DMS79 treated with DMSO at 0.1 percent for 48 hours (cell line): ENCODE data around the gene KCNF1.

Experiments used
- DNase-seq: peaks from one replicate; lab custom pipeline; 2025; lab: John Stamatoyannopoulos, UW

KCNF1 gene

DNA sequence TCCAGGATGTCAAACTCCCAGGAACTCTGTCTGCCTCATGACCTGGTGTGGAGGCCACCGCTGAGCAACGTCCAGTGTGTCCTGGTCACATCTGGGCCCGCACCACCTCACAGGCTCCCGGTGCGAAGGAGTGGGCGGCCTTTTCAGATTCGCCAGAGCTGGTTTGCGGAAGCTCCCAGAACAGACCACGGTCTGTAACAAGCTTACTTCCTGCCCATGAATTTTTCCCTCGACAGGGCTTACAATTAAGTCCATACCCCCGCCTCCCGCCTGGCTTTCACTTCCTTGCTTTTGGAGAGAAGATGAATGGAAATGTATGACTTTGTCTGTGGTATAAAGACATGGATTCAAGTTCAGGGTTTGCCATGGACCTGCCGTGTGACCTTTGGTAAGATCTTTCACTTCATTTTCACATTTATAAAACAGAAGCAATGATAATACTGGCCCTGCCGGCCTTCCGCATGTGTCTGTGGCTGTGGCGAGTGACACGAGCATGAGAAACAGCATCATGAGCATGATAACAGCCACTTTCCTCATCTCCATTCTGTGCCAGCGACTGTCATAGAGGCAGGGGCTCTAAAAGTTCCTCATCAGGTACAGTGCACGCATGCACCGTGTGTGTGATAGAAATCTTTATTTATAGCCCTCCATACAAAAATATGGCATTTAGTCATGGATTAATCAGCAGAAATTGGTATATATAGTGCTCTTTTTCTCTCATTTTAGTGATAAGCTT lies 31.0 kb upstream of the KCNF1 start:
- no peak for DNase-seq

DNA sequence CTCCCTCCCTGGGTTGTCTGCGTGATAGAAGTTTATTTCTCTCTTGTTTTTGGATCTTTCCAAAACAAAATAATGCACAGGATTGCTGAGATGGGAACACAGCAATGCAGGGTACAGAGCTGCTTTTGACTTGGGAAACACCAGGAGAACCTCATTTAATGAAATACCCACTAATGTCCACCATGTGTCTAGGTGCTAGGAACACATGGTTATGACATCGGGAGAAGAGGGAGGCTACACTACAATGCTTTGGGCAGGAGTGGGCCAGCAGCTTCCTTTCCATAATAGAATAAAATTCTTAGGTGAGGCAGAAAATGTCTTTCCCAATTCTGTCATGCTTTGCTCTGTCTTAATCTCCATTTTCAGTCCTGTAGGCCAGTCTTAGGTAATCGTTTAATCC lies 29.2 kb upstream of the KCNF1 start:
- DNase-seq, result no peak

DNA sequence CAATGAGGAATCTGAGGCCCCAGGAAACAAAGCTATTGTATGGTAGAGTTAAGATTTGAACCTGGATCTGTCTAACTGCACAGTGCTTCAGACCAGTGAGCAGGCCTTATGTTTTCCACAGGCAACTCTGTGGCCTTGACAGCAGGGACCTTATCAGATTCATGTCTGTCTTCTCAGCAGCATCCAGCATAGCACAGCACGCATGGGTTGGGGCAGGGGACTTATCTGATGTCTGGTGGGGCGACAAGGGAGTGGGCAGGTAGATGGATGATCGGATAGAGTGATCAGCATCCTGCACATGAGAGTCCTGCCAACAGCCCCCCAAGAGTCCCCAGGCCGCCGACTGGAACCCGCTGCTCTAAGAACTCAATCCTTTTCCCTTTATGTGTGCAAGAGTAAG lies 28.7 kb upstream of the KCNF1 start:
- DNase-seq, result no peak

DNA sequence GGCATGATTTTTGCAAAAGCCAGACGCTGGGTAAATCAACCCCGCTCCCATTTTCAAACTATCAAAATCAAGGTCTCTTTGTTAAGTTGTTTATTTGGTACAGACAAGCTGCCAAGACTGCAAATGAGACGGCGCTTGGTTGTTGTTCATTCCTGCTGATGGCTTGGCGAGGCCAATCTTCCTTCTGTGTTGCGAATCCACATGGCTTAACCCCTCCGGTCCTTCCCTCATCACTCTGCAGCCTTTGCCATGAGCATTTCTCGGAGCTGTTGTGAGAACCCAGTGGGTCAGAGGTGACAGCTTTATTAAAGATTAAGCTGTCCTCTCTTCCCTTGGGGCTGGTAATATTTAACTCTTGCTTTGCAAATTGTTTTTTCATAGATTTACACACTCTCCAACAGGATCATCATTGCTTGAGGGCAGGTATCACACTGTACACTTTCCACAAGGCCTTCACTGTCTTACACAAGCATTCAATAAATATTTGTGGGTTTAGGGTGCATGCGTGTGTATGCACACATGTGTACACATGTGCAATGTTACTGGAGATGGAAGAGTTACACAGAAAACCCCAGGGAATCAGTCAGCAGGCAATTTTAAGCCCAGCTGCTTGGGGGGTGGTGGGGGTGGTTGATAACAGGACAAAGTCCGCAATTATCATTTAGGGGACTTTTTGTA lies 27.8 kb upstream of the KCNF1 start:
- DNase-seq, result no peak

DNA sequence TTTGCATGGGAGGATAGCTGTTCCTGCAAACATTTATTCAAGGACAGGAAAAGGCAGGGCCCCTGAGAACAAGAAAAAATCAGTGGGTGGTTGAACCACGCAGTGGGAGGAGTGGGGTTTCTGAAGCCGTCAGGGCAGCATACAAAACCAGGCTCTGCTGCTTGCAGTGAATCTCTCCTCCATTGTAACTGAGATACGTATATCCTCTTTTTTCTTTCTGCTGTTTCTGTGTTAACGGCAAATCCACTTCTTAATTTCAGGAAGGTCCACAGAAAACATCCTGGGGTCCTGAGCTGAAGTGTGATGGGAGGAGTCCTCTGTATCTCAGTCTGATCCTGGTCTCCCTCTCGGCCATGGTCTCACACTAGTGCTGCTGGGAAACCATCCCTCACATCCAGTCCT lies 27.2 kb upstream of the KCNF1 start:
- no peak for DNase-seq

DNA sequence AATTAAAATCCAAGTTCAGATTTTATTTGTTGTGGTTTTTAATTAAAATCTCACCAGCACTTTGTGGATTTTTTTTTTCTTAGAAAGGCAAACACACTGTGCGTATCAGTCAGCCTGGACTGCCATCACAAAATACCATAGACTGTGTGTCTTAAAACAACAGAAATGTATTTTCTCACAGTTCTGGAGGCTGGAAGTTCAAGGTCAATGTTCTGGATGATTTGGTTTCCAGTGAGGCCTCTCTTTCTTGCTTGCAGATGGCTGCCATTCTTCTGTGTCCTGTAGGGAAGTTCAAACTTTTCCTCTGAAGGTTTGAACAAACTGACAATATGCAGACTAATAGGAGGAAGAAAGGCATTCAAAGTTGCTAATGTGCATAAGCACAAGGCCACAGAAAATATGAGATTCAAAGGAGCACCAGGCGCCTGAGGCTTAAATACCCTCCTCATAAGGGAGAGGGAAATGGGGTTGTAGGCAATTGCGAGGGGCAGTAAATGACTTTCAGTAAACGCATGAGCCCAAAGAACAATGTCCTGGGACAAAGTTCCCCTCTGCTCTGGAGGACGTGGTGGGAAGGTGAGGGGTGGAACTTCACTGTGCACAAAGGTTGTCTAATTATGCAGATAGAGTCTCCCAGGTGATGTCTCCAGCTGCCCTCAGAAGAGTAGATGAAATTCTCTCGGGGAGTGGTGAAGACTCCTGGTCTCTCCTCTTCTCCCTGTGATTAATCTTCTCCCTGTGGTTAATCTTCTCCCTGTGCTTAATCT lies 26.5 kb upstream of the KCNF1 start:
- DNase-seq, result no peak

DNA sequence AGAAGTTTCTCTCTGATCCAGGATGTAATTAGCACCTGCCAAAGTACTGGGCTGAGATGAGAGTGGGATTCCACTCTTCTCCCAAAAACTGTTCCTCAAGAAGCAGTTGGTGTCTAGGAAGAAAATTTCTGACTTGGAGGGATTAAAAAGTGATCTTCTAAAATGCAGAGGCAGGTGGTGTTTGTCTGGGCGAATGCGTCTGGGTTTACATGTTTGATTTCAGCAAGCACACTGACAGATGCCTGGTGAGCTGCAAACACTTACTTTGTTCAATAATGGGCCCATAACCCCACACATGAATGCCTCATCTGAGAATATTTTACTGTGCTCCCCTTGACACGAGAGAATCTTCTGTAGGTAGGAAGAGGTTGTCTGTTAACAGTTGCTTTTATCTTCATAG lies 24.3 kb upstream of the KCNF1 start:
- no peak for DNase-seq

DNA sequence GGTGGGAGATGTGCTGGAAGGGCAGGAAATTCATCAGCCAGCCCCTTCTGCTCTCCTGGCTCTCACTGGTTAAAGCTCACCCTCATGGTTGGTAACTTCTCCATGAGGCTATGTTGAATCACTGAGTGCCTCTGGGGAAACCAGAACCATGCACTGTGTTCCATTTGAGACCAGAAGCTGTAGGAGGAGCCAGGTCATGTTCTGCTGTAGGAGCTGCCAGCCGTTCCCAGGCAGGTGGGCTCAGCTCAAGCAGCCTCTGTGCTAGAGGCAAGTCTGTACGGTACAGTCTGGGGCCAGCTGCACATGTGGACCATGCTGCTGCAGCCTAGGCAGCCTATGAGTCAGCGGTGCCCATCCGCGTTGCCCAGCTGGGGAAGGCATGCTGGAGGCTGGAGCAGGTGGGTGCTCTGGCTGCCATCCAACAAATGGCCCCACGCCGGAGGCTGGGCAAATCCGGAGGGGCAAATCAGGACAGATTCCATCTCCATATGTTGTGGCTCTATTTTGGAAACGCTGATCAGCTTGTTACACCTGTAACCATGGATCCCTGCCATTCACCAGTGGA lies 22.0 kb upstream of the KCNF1 start:
- DNase-seq, result peak; percentile 85

DNA sequence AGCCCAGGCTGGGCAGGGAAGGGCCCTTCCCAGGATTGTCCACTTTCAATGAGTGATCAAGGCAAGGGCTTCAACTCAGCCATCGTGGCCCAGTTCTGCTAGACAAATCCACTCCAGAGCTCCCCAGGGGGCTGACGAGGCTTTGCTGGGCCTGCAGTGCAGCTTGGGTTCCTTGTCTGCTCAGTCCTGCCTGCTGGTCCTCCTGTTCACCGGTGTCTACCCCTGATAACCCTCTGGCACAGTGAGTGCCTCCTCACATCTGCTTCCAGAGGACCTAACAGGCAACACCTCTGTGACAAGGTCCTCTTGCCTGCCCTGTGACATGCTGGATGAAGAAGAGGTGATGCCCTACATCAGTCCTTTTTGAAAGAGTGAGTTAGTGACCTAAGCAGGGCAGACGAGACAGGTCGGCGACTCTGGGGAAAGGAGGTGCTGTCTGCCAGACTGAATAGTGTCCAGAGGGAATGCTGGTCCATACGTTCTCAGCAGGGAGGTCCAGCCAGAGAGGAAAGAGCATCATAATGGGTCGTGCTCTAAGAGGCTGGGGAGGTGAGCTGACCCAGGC lies 20.9 kb upstream of the KCNF1 start:
- no peak for DNase-seq

DNA sequence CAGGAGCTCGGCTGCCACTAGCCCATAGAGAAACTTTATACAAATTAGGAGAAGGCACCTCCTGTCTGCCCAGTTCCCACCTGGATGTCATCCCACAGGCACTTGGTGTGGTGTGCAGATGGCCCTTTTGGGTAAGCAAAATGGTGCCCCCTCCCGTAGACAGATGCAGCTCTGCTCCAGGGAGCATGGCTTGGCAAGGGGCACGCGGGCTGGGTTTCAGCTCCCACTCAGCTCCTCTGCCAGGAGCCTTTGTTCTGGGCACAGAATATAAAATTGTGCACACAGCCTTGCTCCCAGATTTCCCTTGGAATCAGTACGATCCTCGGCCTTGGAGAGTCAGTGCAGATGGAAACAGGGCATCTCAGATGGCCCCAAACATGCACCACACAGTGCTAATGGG lies 20.3 kb upstream of the KCNF1 start:
- DNase-seq, result no peak

DNA sequence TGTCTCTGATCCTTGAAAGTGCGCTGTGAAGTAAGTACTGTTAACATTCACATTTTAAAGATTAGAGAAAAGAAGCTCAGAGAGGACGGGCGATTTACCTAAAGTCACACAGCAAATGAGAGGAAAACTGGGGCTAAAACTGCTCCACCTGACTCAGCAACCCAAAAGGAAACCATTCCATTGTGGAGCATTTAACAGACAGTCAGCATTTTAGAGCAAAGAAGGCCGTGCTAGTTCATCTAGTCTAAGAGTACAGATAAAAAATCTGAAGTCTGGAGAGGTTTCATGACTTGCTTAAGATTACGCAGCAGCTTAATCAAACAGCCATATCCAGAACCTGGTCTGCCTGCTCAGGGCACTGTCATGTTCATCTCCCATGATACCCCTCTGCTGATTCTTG lies 19.9 kb upstream of the KCNF1 start:
- no peak for DNase-seq

DNA sequence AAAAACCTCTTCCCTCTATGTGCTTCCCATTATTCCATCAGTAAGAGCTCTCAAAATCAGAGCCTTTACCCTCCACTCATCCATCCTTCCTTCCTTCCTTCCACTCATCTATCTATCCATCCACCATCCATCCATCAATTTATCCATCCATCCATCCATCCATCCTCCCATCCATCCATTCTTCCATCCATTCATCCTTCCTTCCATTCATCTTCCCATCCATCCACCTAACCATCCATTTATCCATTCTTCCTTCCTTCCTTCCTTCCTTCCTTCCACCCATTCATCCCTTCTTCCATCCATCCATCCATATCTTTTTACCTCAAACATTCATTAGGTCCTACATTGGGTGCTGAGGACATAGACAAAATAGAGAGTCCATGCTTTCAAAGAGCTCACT lies 19.4 kb upstream of the KCNF1 start:
- DNase-seq, result no peak

DNA sequence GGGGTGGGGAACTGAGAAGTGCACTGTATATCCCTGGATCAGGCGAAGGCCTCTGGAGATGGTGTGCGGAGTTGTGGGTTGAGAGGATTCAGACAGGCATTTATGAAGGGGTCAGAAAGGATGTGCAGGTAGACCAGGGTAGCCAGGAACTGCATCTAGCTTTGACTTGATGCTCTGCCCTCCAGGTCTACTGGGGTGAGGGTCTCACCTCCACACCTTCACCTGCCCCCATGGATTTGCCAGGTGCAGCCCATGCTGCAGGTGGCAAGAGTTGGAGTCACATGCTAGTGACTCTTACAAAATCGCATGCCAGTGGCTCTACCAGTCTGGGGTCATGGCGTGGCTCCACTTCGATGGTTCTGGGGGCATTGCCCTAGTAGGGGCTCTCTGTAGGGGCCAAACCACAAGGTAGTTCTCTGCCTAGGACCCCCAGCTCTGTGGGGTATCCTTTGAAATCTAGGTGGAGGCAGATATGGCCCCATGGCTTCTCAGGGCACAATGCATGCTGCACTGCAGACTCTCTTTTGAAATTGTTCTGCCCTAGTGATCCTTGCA lies 18.9 kb upstream of the KCNF1 start:
- DNase-seq, result no peak

DNA sequence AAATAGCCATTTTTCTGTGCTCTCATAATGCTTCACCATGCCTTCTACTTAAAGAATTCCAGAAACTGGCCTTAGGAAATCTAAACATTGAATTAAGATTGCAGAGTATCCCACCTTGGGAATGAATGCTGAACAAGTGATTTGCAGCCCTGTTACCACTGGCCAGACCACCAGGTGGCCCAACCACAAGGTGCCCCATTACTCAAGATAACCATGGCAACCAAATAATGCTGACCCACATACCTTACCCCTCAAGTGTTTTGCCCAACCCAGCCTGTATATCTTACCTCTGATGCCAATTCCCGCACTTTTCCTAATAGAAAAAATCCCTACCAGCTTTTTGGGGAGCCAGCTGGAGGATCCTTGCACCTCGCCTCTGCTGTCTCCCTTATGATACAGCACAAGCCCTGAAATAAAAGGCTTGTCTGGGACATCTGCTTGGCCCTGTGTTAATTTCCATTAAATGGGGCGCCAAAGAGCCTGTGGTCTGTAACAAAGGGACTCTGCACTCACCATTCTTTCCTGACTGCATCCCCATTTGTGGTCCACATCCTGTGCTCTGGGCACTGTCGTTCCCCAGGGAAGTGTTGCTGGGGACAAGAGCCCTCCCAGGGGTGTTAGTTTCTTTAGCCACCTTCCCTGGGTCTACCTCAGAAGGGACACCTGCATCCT lies 17.3 kb upstream of the KCNF1 start:
- DNase-seq, result no peak

DNA sequence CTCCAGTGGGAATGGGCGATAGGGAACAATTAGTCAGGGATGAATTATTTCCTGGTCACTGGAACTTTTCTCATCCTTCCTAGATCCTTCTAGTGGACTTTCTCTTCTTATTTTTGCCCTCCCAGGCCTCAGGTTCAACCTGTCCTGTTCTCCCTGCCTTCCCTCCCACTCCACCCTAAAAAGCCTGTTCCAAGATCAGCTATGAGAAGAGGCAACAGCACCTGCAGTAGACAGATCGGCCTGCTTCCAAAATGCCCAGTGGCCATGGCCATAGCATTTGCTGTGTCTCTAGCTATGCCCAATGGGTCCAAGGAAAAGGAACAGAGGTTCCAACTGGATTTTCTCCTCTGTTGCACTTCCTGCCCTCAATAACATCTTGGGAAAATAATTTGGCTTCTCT lies 16.5 kb upstream of the KCNF1 start:
- no peak for DNase-seq

DNA sequence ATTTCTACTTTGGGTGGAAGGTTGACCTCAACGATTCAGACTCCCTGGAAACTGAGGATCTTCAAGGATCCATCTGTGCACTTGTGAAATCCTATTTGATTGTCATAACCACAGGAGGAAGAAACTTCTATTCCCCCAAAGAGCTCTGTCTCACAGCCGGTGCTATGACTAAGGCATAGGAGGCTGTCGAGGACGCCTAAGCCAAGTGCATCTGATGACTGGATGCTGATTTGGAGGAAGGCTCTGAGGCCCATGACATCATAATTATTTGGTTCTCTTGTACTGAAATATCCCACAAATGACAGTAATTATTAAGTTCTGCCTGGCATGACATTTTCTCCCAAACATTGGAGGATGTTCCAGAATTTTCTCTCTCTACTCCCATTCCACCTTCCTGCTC lies 13.8 kb upstream of the KCNF1 start:
- DNase-seq, result no peak

DNA sequence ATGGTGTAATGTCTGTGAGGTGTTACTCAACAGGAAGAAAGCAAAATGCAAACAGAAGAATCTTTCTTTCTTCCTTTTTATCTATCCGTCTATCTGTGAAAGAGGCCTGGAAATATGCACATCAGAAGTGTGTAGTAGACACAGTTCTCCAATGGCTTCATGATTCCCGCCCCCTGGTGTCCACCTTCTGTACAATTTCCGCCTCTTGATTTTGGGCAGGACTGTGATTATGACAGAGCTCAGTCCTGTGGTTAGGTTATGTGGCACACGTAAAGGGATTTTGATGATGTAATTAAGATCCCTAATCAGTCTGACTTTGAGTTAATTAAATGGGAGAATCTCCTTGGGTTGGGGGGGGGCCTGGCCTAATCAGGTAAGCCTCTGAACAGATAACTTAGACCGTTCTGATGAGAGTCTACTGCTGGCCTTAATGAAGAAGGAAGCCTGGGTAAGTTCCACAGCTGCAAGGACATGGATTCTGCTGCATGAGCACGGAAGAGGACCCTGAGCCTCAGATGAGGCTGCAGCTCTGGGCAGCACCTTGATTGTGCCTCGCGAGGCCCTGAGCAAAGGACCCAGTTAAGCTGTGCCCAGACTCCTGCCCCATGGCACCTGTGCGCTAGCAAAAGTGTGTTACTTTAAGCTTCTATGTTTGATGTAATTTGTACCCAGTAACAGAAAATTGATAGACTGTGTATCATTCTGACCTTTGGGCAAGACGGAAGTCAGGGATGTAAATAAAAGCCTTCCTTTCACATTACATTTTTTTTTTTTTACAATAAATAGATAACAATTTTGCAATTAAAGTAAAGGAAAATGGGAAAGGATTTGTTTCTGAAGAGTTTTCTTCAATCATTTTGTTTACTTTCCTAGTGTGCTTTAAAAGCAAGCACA lies 11.3 kb upstream of the KCNF1 start:
- DNase-seq, result no peak

DNA sequence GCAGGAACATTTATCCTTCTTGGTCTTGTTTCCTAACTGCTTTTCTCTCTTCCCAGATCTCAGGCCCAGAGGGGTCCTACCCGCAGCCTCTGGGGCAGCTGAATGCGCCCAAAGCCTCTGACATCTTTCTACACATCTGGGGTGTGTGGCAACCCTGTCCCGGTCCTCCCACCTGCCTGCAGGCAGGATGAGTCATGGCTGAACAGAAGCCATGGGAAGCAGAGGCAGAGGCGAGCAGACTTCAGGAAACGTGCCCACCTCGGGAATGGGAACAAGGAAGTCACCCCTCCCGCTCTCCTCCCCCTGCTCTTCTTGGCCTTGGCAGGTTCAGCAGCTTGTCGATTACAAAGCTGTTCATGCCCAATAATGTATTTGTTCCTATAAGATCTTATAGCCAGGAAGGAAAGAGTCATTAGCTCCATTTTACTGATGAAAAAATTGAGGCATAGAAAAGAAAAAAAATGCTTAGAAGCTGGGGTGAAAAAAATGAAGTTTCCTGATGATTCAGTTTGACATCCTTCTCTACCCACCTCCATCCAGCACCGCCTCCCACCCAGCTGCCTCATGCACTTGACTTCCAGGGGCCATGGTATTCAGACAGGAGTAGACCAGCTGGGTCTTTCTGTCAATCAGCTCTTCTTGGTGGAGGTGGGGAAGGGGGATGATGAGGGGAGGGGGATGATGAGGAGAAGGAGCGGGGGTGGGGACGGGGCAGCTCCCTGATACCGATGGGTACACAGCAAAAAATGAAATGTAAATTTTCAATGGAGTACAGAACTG lies 10.4 kb upstream of the KCNF1 start:
- no peak for DNase-seq

DNA sequence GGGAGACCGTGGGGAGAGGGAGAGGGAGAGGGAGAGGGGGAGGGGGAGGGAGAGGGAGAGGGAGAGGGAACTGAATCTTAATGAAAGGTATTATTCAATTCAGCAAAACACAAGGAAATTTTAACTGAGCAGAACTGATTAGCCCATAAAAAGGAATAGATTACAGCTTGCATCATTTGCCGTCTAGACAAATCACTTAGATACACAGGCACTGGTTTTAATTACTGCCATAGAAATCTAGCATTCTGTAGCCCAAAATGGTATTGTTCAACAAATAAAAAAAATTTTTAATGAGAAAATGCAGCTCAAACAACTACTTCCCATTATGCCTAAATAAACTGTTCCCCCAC lies 7.9 kb upstream of the KCNF1 start:
- no peak for DNase-seq

DNA sequence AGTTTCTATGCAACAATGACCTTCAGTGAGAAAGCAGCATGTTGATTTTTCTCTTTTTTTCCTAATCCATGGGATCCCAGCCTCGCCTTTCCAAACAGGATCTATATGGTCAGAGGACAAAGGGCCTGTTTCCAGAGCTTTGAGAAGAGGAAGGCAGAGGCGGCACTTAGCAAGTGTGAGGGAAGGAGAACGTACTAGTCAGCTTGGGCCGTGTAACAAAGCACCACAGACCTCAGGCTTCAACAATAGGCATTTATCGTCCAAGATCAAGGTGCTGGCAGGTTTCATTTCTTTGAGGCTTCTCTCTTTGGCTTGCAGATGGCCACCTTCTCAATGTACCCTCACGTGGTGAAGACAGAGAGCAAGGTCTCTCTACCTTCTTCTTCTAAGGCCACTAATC lies 7.3 kb upstream of the KCNF1 start:
- DNase-seq, result no peak
